Tibial artery (tissue), 4 donors: Measurements from ENCODE around the gene CEP55.
A peak's percentile ranks its signal among the peaks of the same experiment; 100 is the strongest.

Experiments used
- DNase-seq, 2 donors: peaks; one replicate each; pipeline ENCODE4 v3.0.0-alpha.2; 2019
- H3K27ac ChIP-seq, 2 donors: fragments of 200-600 bp; sonication (generic) in 1 of 2; 1 replicate in 1 of 2; 2 replicates in 1 of 2; pipeline ENCODE4 v1.5.1; 2018 to 2019; ENCODE audit warnings: mild to moderate bottlenecking in 1 of 2
- H3K27me3 ChIP-seq, 2 donors: fragments of 200-600 bp; sonication (generic) in 1 of 2; one replicate each; pipeline versions ENCODE4 v1.5.1 to v1.6.0; 2016 to 2019
- H3K36me3 ChIP-seq, 3 donors: fragments of 200-600 bp; sonication (generic) in 2 of 3; one replicate each; pipeline ENCODE4 v1.5.1; 2016 to 2019; ENCODE audit warnings: mild to moderate bottlenecking in 2 of 3
- H3K4me1 ChIP-seq, 4 donors: fragments of 200-600 bp; sonication (generic) in 2 of 4; 1 replicate in 3 of 4; 2 replicates in 1 of 4; pipeline ENCODE4 v1.5.1; 2016 to 2019
- H3K4me3 ChIP-seq, 2 donors: fragments of 200-600 bp; sonication (generic) in 1 of 2; 1 replicate in 1 of 2; 2 replicates in 1 of 2; pipeline ENCODE4 v1.5.1; 2018 to 2019; ENCODE audit warnings: mild to moderate bottlenecking in 2 of 2
- H3K9me3 ChIP-seq, 3 donors: fragments of 200-600 bp; sonication (generic) in 1 of 3; one replicate each; pipeline ENCODE4 v1.5.1; 2016 to 2019
- CTCF ChIP-seq, 2 experiments: fragments of 200-600 bp in 1 of 2; fragments of 450-650 bp in 1 of 2; IDR thresholded peaks; one replicate each; pipeline ENCODE4 v1.5.1; 2017 to 2019; ENCODE audit warnings: antibody characterized with exemption in 2 of 2, mild to moderate bottlenecking in 1 of 2, moderate library complexity in 1 of 2
- intact Hi-C: fragments of 100-400 bp; cut with DNase I; formaldehyde crosslinking; loops from one replicate; pipeline ENCODE4 v1.15.0; 2023; ENCODE audit warnings: low total_unique reads

The CEP55 gene

GRCh38 chr10:93454146-93454545 lies 42.3 kb upstream of the CEP55 start:
- peaks cover 0 to 27% (median 17%) of the 10 kb centered on the region in 4 donors for H3K4me1 ChIP-seq
- intact Hi-C loops = no loop called here
- DNase-seq = no peak
- H3K4me3 ChIP-seq = no peak overlapping the region
- H3K9me3 ChIP-seq = no peaks in the 10 kb centered on the region
- peak overlapping the region; percentile 33 to 91 for H3K27ac ChIP-seq
- no peaks in the 10 kb centered on the region for H3K27me3 ChIP-seq
- peaks cover 17 to 30% (median 29%) of the 10 kb centered on the region in 3 donors for H3K36me3 ChIP-seq
- no peak for TF ChIP-seq CTCF (IDR thresholded peaks at IDR 0.05)

- Histone ChIP-seq H3K27me3 (no peaks in the 10 kb centered on the region), H3K9me3 (no peaks in the 10 kb centered on the region), H3K4me3 (no peak overlapping the region), H3K36me3 (peaks cover 17 to 24% (median 23%) of the 10 kb centered on the region in 3 donors), H3K4me1 (peaks cover 0 to 33% (median 23%) of the 10 kb centered on the region in 4 donors), H3K27ac (peak overlapping the region; percentile 33 to 91)
- intact Hi-C loops = no loop called here
- TF ChIP-seq CTCF (IDR thresholded peaks at IDR 0.05) = no peak
- DNase-seq = no peak
These were observed 41.7 kb upstream of the CEP55 start for GRCh38 chr10:93454736-93455135.

- no peak for DNase-seq
- Histone ChIP-seq H3K27me3 (no peaks in the 10 kb centered on the region), H3K4me3 (no peak overlapping the region), H3K36me3 (peaks cover 6 to 12% (median 6%) of the 10 kb centered on the region in 3 donors), H3K4me1 (peaks cover 0 to 44% (median 32%) of the 10 kb centered on the region in 4 donors), H3K27ac (peak overlapping the region; percentile 91 to 92), H3K9me3 (no peaks in the 10 kb centered on the region)
- intact Hi-C loops = no loop called here
- TF ChIP-seq CTCF (IDR thresholded peaks at IDR 0.05) = no peak
These were observed 39.9 kb upstream of the CEP55 start for GRCh38 chr10:93456480-93456879.

GRCh38 chr10:93457511-93457910 lies 38.9 kb upstream of the CEP55 start:
- Histone ChIP-seq H3K27ac (peak overlapping the region; percentile 91 to 92), H3K4me1 (peaks cover 0 to 53% (median 42%) of the 10 kb centered on the region in 4 donors), H3K27me3 (no peaks in the 10 kb centered on the region), H3K4me3 (no peak overlapping the region), H3K36me3 (peaks cover 0 to 12% (median 0%) of the 10 kb centered on the region in 3 donors), H3K9me3 (no peaks in the 10 kb centered on the region)
- intact Hi-C loops = no loop called here
- TF ChIP-seq CTCF (IDR thresholded peaks at IDR 0.05) = no peak
- DNase-seq = no peak

GRCh38 chr10:93458821-93459257 lies 37.6 kb upstream of the CEP55 start:
- Histone ChIP-seq H3K27me3 (no peaks in the 10 kb centered on the region), H3K27ac (peak overlapping the region; percentile 91 to 92), H3K4me1 (peaks cover 0 to 64% (median 53%) of the 10 kb centered on the region in 4 donors), H3K4me3 (peak overlapping the region; percentile 9 to 25), H3K36me3 (peaks cover 0 to 4% (median 0%) of the 10 kb centered on the region in 3 donors), H3K9me3 (no peaks in the 10 kb centered on the region)
- intact Hi-C loops = no loop called here
- DNase-seq = peak; percentile 92 to 93
- no peak for TF ChIP-seq CTCF (IDR thresholded peaks at IDR 0.05)

GRCh38 chr10:93459466-93459865 lies 36.9 kb upstream of the CEP55 start:
- Histone ChIP-seq H3K9me3 (no peaks in the 10 kb centered on the region), H3K27me3 (no peaks in the 10 kb centered on the region), H3K4me3 (no peak overlapping the region), H3K27ac (peak overlapping the region; percentile 91 to 92), H3K36me3 (no peaks in the 10 kb centered on the region), H3K4me1 (peaks cover 0 to 70% (median 58%) of the 10 kb centered on the region in 4 donors)
- no peak for DNase-seq
- intact Hi-C loops = no loop called here
- no peak for TF ChIP-seq CTCF (IDR thresholded peaks at IDR 0.05)
